DOHH2 (cell line): ENCODE results near the gene CLIC6.

Experiments
- H3F3A ChIP-seq: fragments of 200-600 bp; sonication (generic), shearing (Covaris generic); 2 replicates; pipeline ENCODE4 v1.6.0; 2016; ENCODE audit warnings: antibody characterized with exemption, mild to moderate bottlenecking; ENCODE audit not compliant: control insufficient read depth, insufficient read depth
- H3K27ac ChIP-seq: fragments of 200-600 bp; sonication (generic); 2 replicates; pipeline ENCODE4 v1.5.1; 2014; ENCODE audit warnings: low read depth, mild to moderate bottlenecking, low read length, moderate library complexity
- H3K27me3 ChIP-seq: fragments of 200-600 bp; sonication (generic); 2 replicates; pipeline ENCODE4 v1.6.1; 2014; ENCODE audit warnings: mild to moderate bottlenecking, low read length, mixed read lengths; ENCODE audit not compliant: control insufficient read depth
- H3K36me3 ChIP-seq: fragments of 200-600 bp; sonication (generic); 2 replicates; pipeline ENCODE4 v1.6.1; 2014; ENCODE audit warnings: mild to moderate bottlenecking, low read length, moderate library complexity, mixed read lengths; ENCODE audit not compliant: control insufficient read depth
- H3K4me1 ChIP-seq: fragments of 200-600 bp; sonication (generic); 2 replicates; pipeline ENCODE4 v1.6.1; 2014; ENCODE audit warnings: mild to moderate bottlenecking, low read length, mixed read lengths; ENCODE audit not compliant: control insufficient read depth
- H3K4me2 ChIP-seq: fragments of 200-600 bp; sonication (generic); 2 replicates; pipeline ENCODE4 v1.6.0; 2014; ENCODE audit warnings: mild to moderate bottlenecking, low read length, moderate library complexity
- H3K4me3 ChIP-seq: fragments of 200-600 bp; sonication (generic); 2 replicates; pipeline ENCODE4 v1.5.1; 2014; ENCODE audit warnings: mild to moderate bottlenecking, low read length, mixed read lengths
- H3K79me2 ChIP-seq: fragments of 200-600 bp; sonication (generic); 2 replicates; pipeline ENCODE4 v1.6.1; 2014; ENCODE audit warnings: mild to moderate bottlenecking, low read length, mixed read lengths; ENCODE audit not compliant: control insufficient read depth
- H3K9me2 ChIP-seq: fragments of 200-600 bp; sonication (generic); replicated peaks from 2 replicates; pipeline ENCODE4 v1.6.1; 2014; ENCODE audit warnings: mild to moderate bottlenecking, low read length, mixed read lengths; ENCODE audit not compliant: control insufficient read depth
- H3K9me3 ChIP-seq: fragments of 200-600 bp; sonication (generic); 2 replicates; pipeline ENCODE4 v1.6.1; 2014; ENCODE audit warnings: antibody characterized with exemption, low read length, mixed read lengths; ENCODE audit not compliant: control insufficient read depth, insufficient read depth
- H4K20me1 ChIP-seq: fragments of 200-600 bp; sonication (generic); 2 replicates; pipeline ENCODE4 v1.6.0; 2014; ENCODE audit warnings: low read depth, mild to moderate bottlenecking, antibody characterized with exemption, low read length, moderate library complexity; ENCODE audit not compliant: control insufficient read depth, insufficient read depth
- CTCF ChIP-seq: fragments of 200-600 bp; sonication (generic); IDR thresholded peaks from one replicate; pipeline ENCODE4 v1.5.1; 2014; ENCODE audit warnings: antibody characterized with exemption, mild to moderate bottlenecking, low read depth, low read length; ENCODE audit not compliant: poor library complexity, severe bottlenecking
- EZH2phosphoT487 ChIP-seq: fragments of 200-600 bp; sonication (generic); IDR thresholded peaks from 2 replicates; pipeline ENCODE4 v1.6.1; 2017; ENCODE audit warnings: borderline replicate concordance, mild to moderate bottlenecking, antibody characterized with exemption, low read length, moderate library complexity, mixed read lengths

CLIC6 gene

GRCh38 chr21:34690041-34690792 lies 21.4 kb downstream of the CLIC6 start:
- Histone ChIP-seq H4K20me1 (no peaks in the 10 kb centered on the region), H3K9me2 (no peaks in the 10 kb centered on the region), H3K79me2 (no peaks in the 10 kb centered on the region), H3K4me1 (peaks cover 5% of the 10 kb centered on the region; the same call in 1 of the 2 replicates), H3F3A (no peaks in the 10 kb centered on the region), H3K4me3 (no peak overlapping the region), H3K36me3 (no peaks in the 10 kb centered on the region), H3K27ac (no peak overlapping the region), H3K4me2 (no peak overlapping the region), H3K9me3 (no peaks in the 10 kb centered on the region), H3K27me3 (peaks cover 21% of the 10 kb centered on the region)
- TF ChIP-seq EZH2phosphoT487 (no peak), CTCF (no peak)

GRCh38 chr21:34690793-34691175 lies 22.0 kb downstream of the CLIC6 start:
- no peak overlapping the region for H3K27ac ChIP-seq
- no peaks in the 10 kb centered on the region for H4K20me1 ChIP-seq
- no peak overlapping the region for H3K4me2 ChIP-seq
- no peaks in the 10 kb centered on the region for H3K79me2 ChIP-seq
- H3K9me2 ChIP-seq = no peaks in the 10 kb centered on the region
- no peaks in the 10 kb centered on the region for H3K9me3 ChIP-seq
- TF ChIP-seq CTCF = no peak
- TF ChIP-seq EZH2phosphoT487 = no peak
- H3K4me3 ChIP-seq = no peak overlapping the region
- peaks cover 21% of the 10 kb centered on the region for H3K27me3 ChIP-seq
- peaks cover 5% of the 10 kb centered on the region; the same call in 1 of the 2 replicates for H3K4me1 ChIP-seq
- H3K36me3 ChIP-seq = no peaks in the 10 kb centered on the region
- no peaks in the 10 kb centered on the region for H3F3A ChIP-seq

GRCh38 chr21:34691390-34692032 lies 22.7 kb downstream of the CLIC6 start:
- H3K9me2 ChIP-seq = no peaks in the 10 kb centered on the region
- H3K4me2 ChIP-seq = no peak overlapping the region
- H3K4me3 ChIP-seq = no peak overlapping the region
- no peaks in the 10 kb centered on the region for H4K20me1 ChIP-seq
- H3K79me2 ChIP-seq = no peaks in the 10 kb centered on the region
- no peaks in the 10 kb centered on the region for H3K36me3 ChIP-seq
- no peaks in the 10 kb centered on the region for H3K9me3 ChIP-seq
- TF ChIP-seq CTCF = no peak
- no peak for TF ChIP-seq EZH2phosphoT487
- peaks cover 5% of the 10 kb centered on the region; the same call in 1 of the 2 replicates for H3K4me1 ChIP-seq
- no peak overlapping the region for H3K27ac ChIP-seq
- H3K27me3 ChIP-seq = peaks cover 21% of the 10 kb centered on the region
- no peaks in the 10 kb centered on the region for H3F3A ChIP-seq
